Transverse colon (tissue), 4 donors: ENCODE data around the gene TBC1D9.

Experiments
- POLR2A ChIP-seq: fragments of 450-650 bp; IDR thresholded peaks from one replicate; pipeline ENCODE4 v1.6.1; 2016; ENCODE audit warnings: antibody characterized with exemption, mild to moderate bottlenecking, moderate library complexity
- POLR2AphosphoS5 ChIP-seq, 3 donors: sonication (generic); formaldehyde crosslinking; IDR thresholded peaks; one replicate each; pipeline ENCODE4 v1.6.1; 2016; ENCODE audit warnings: antibody characterized with exemption in 3 of 3
- TF ChIP-seq, protein P1 (sequence below), 5 experiments: fragments of 200-600 bp in 3 of 5; fragments of 450-650 bp in 2 of 5; sonication (generic) in 3 of 5; IDR thresholded peaks; 1 replicate in 2 of 5; 2 replicates in 3 of 5; pipeline ENCODE4 v1.5.1; 2016 to 2017; ENCODE audit warnings: antibody characterized with exemption in 5 of 5, inconsistent platforms in 3 of 5, mild to moderate bottlenecking in 2 of 5, moderate library complexity in 1 of 5

DNA sequence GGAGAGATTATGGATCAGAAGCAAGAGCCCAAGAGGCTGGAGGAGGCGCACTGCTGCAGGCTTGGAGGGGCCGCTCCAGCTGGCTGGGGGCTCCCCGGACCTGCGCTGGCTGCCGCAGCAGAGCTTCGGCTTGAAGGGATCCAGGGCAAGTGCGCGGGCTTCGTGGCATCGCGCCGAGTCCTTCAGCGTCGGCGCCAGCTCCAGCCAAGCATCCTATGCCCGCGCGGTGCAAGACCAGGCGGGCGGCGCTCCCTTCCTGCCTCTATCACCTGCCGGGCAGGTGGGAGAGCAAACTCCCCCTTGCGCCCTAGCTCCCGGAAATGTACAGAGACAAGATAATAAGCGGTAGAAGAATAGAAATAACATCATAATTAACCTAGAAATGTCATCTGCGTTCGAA, 176.9 kb downstream of the TBC1D9 start:
- TF ChIP-seq, protein P1, sequence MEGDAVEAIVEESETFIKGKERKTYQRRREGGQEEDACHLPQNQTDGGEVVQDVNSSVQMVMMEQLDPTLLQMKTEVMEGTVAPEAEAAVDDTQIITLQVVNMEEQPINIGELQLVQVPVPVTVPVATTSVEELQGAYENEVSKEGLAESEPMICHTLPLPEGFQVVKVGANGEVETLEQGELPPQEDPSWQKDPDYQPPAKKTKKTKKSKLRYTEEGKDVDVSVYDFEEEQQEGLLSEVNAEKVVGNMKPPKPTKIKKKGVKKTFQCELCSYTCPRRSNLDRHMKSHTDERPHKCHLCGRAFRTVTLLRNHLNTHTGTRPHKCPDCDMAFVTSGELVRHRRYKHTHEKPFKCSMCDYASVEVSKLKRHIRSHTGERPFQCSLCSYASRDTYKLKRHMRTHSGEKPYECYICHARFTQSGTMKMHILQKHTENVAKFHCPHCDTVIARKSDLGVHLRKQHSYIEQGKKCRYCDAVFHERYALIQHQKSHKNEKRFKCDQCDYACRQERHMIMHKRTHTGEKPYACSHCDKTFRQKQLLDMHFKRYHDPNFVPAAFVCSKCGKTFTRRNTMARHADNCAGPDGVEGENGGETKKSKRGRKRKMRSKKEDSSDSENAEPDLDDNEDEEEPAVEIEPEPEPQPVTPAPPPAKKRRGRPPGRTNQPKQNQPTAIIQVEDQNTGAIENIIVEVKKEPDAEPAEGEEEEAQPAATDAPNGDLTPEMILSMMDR (IDR thresholded peaks at IDR 0.05), result no peak
- TF ChIP-seq POLR2AphosphoS5 (IDR thresholded peaks at IDR 0.05) (no peak), POLR2A (no peak)
